ENCODE results near the gene PDZRN4.
"Not testable (repeated sequence)": the region's sequence is repeated elsewhere in the genome, so short reads cannot be mapped to it uniquely, and the experiment has no call there.

The PDZRN4 gene

GRCh38 chr12:41188058-41188840, at the start of gene PDZRN4:
Gene PDZRN4, plus strand, starts transcription at chr12:41188320.
- no peak for DNase-seq

GRCh38 chr12:41140117-41140516, 48.0 kb upstream of the PDZRN4 start:
- DNase-seq, result no peak

- DNase-seq, result no peak
Measured at GRCh38 chr12:41141104-41141503, 47.0 kb upstream of the PDZRN4 start.

GRCh38 chr12:41142376-41142775, 45.7 kb upstream of the PDZRN4 start:
- DNase-seq, result no peak

- DNase-seq, result no peak
Measured at GRCh38 chr12:41151793-41152192, 36.3 kb upstream of the PDZRN4 start.

- no peak for DNase-seq
Measured at GRCh38 chr12:41162461-41162860, 25.7 kb upstream of the PDZRN4 start.

- DNase-seq, result no peak
Measured at GRCh38 chr12:41167701-41168100, 20.4 kb upstream of the PDZRN4 start.

- DNase-seq, result no peak
Measured at GRCh38 chr12:41174602-41175001, 13.5 kb upstream of the PDZRN4 start.

GRCh38 chr12:41179507-41179906, 8.6 kb upstream of the PDZRN4 start:
- not testable (repeated sequence) for DNase-seq

- DNase-seq, result no peak
Measured at GRCh38 chr12:41184864-41185263, 3.3 kb upstream of the PDZRN4 start.

GRCh38 chr12:41186026-41186425, 2.1 kb upstream of the PDZRN4 start:
- DNase-seq, result no peak

GRCh38 chr12:41188841-41189394, 798 bp downstream of the PDZRN4 start:
- DNase-seq, result no peak

- no peak for DNase-seq
Measured at GRCh38 chr12:41189395-41190251, 1.5 kb downstream of the PDZRN4 start.

GRCh38 chr12:41190338-41190737, 2.2 kb downstream of the PDZRN4 start:
- peak; percentile 7 for DNase-seq

- not testable (repeated sequence) for DNase-seq
Measured at GRCh38 chr12:41191549-41191948, 3.4 kb downstream of the PDZRN4 start.

- DNase-seq, result no peak
Measured at GRCh38 chr12:41193311-41193710, 5.2 kb downstream of the PDZRN4 start.

- DNase-seq, result no peak
Measured at GRCh38 chr12:41202051-41202450, 13.9 kb downstream of the PDZRN4 start.

GRCh38 chr12:41205070-41205709, 17.1 kb downstream of the PDZRN4 start:
- DNase-seq, result no peak

GRCh38 chr12:41206298-41206697, 18.2 kb downstream of the PDZRN4 start:
- DNase-seq, result no peak

- no peak for DNase-seq
Measured at GRCh38 chr12:41211448-41211847, 23.3 kb downstream of the PDZRN4 start.

- no peak for DNase-seq
Measured at GRCh38 chr12:41212625-41213024, 24.5 kb downstream of the PDZRN4 start.

GRCh38 chr12:41213107-41213506, 25.0 kb downstream of the PDZRN4 start:
- no peak for DNase-seq

GRCh38 chr12:41213648-41214047, 25.5 kb downstream of the PDZRN4 start:
- DNase-seq, result no peak

Data from NCI-H526 treated with DMSO at 0.1 percent for 48 hours (cell line).